Gastroesophageal sphincter (tissue), 4 donors: ENCODE data around the gene RUFY4. TPM values are rescaled to one million over a fixed set of nuclear protein-coding genes. Genes with fewer than 3 reads are reported as not detected.

Experiments used
- ATAC-seq: fragments of 150-250 bp; one replicate; pipeline ENCODE4 v1.9.1; 2016; ENCODE audit warnings: mild to moderate bottlenecking, moderate library complexity
- H3K27ac ChIP-seq, 4 donors: fragments of 200-600 bp; sonication (generic) in 3 of 4; 1 replicate in 3 of 4; 2 replicates in 1 of 4; pipeline ENCODE4 v1.5.1; 2016 to 2019
- H3K27me3 ChIP-seq: fragments of 200-600 bp; sonication (generic); one replicate; pipeline ENCODE4 v1.5.1; 2019
- H3K36me3 ChIP-seq, 2 donors: fragments of 200-600 bp; sonication (generic); one replicate each; pipeline ENCODE4 v1.5.1; 2019; ENCODE audit warnings: control low read depth in 1 of 2
- H3K4me1 ChIP-seq, 3 donors: fragments of 200-600 bp; sonication (generic); 1 replicate in 2 of 3; 2 replicates in 1 of 3; pipeline ENCODE4 v1.5.1; 2016 to 2019; ENCODE audit warnings: control low read depth in 2 of 3
- H3K4me3 ChIP-seq, 2 donors: fragments of 200-600 bp; sonication (generic); one replicate each; pipeline ENCODE4 v1.5.1; 2019; ENCODE audit warnings: mild to moderate bottlenecking in 1 of 2, moderate library complexity in 1 of 2
- H3K9me3 ChIP-seq, 3 donors: fragments of 200-600 bp; sonication (generic); one replicate each; pipeline ENCODE4 v1.5.1; 2017 to 2019; ENCODE audit warnings: control low read depth in 2 of 3
- CTCF ChIP-seq, 4 experiments: fragments of 200-600 bp in 2 of 4; fragments of 450-650 bp in 2 of 4; sonication (generic) in 1 of 4; IDR thresholded peaks; one replicate each; pipeline ENCODE4 v1.5.1; 2017 to 2019; ENCODE audit warnings: antibody characterized with exemption in 4 of 4, mild to moderate bottlenecking in 2 of 4, moderate library complexity in 2 of 4
- EP300 ChIP-seq: sonication (generic); formaldehyde crosslinking; IDR thresholded peaks from one replicate; pipeline ENCODE4 v1.6.1; 2017; ENCODE audit warnings: antibody characterized with exemption, mild to moderate bottlenecking
- POLR2A ChIP-seq, 2 donors: fragments of 450-650 bp; IDR thresholded peaks; one replicate each; pipeline ENCODE4 v1.6.1; 2017; ENCODE audit warnings: antibody characterized with exemption in 2 of 2, mild to moderate bottlenecking in 2 of 2, moderate library complexity in 1 of 2
- POLR2AphosphoS5 ChIP-seq: sonication (generic); formaldehyde crosslinking; IDR thresholded peaks from one replicate; pipeline ENCODE4 v1.6.1; 2017; ENCODE audit warnings: antibody characterized with exemption
- WGBS, 2 donors: methylation state at CpG; one replicate each; pipeline ENCODE4 v1.1.5; 2018; ENCODE audit warnings: low coverage in 1 of 2; 5-methylcytosine and 5-hydroxymethylcytosine counted together
- total RNA-seq, 4 donors: library from RNA; depleted of rRNA; stranded (reverse); fragments of >200 nt; gene quantifications; one replicate each; pipeline ENCODE4 v1.1.0, GENCODE V29; 2016

RUFY4 gene
- total RNA-seq, 4 donors from 2014 or later = not detected

DNA sequence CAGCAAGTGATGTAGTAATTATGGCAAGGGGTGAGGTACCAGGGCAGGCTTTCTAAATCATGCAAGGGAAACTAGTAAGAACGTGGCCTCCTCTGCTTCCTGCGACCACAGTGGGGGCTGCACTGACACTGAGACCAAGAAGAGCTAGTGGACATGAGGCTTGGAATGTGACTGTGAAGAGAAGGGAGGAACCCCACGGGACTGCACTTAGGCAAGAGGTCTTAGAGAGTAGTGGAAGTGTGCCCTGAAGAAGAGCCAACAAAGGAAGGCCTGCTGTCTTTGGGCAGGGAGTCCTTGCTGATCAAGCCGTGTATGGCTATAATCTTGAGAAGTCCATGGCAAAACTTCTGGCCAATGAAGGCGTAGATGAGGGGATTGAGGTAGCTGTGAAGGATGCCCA, 8.9 kb upstream of the RUFY4 start:
- no peak for ATAC-seq
- TF ChIP-seq EP300 (no peak), CTCF (IDR thresholded peaks at IDR 0.05) (no peak), POLR2AphosphoS5 (no peak), POLR2A (IDR thresholded peaks at IDR 0.05) (no peak)

GRCh38 chr2:218060950-218061660, 7.9 kb upstream of the RUFY4 start:
- 90 to 96% methylated on average over 4 to 6 of the region's 7 CpGs for WGBS, 2 donors
- no peaks in the 10 kb centered on the region for H3K36me3 ChIP-seq
- no peak for TF ChIP-seq CTCF (IDR thresholded peaks at IDR 0.05)
- no peak for TF ChIP-seq POLR2AphosphoS5
- TF ChIP-seq EP300 = no peak
- TF ChIP-seq POLR2A (IDR thresholded peaks at IDR 0.05) = no peak
- peaks cover 16% of the 10 kb centered on the region for H3K27me3 ChIP-seq
- H3K9me3 ChIP-seq = no peaks in the 10 kb centered on the region
- no peak for ATAC-seq
- no peaks in the 10 kb centered on the region for H3K4me1 ChIP-seq
- H3K27ac ChIP-seq = no peak overlapping the region
- no peak overlapping the region for H3K4me3 ChIP-seq

More for the DNA sequence above, 8.9 kb upstream of the RUFY4 start:
- H3K27me3 ChIP-seq = peaks cover 16% of the 10 kb centered on the region
- H3K4me1 ChIP-seq = no peaks in the 10 kb centered on the region
- no peaks in the 10 kb centered on the region for H3K36me3 ChIP-seq
- WGBS, 2 donors = 53 to 79% methylated on average over 3 of the region's 5 CpGs
- no peak overlapping the region for H3K4me3 ChIP-seq
- H3K9me3 ChIP-seq = no peaks in the 10 kb centered on the region
- H3K27ac ChIP-seq = no peak overlapping the region

GRCh38 chr2:218063486-218063885, 5.6 kb upstream of the RUFY4 start:
- peaks cover 31% of the 10 kb centered on the region for H3K27me3 ChIP-seq
- H3K27ac ChIP-seq = no peak overlapping the region
- H3K9me3 ChIP-seq = no peaks in the 10 kb centered on the region
- no peak for ATAC-seq
- no peak for TF ChIP-seq POLR2A (IDR thresholded peaks at IDR 0.05)
- TF ChIP-seq POLR2AphosphoS5 = no peak
- no peak for TF ChIP-seq CTCF (IDR thresholded peaks at IDR 0.05)
- no peak for TF ChIP-seq EP300
- 80 to 95% methylated on average over 4 to 5 of the region's 5 CpGs for WGBS, 2 donors
- H3K4me1 ChIP-seq = peaks cover 0 to 1% (median under 1%) of the 10 kb centered on the region in 3 donors
- no peak overlapping the region for H3K4me3 ChIP-seq
- H3K36me3 ChIP-seq = no peaks in the 10 kb centered on the region

DNA sequence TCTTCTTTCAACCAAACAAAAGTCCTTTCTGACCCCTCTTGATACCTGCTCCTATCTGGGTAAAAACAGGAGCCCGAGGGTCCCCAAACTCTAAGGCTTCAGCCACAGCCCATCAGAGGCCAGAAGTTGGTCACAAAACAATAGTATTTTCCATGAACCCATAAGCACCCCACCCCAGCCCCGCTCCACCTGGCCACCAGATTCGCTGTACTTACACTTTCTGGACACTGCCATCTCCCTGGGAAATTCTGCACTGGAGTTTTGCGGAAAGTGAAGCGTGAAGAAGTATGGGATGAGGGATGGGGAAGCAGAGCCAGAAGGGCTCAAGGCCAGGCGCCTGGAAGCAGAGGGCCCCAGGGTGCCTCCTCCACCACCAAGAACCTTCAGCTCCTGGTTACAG, 5.2 kb upstream of the RUFY4 start:
- H3K9me3 ChIP-seq = no peaks in the 10 kb centered on the region
- H3K27ac ChIP-seq = no peak overlapping the region
- H3K4me3 ChIP-seq = no peak overlapping the region
- peaks cover 34% of the 10 kb centered on the region for H3K27me3 ChIP-seq
- peaks cover 0 to 6% (median 2%) of the 10 kb centered on the region in 3 donors for H3K4me1 ChIP-seq
- no peak for ATAC-seq
- WGBS, 2 donors = 96% methylated on average over 3 of the region's 6 CpGs; no CpG with 5 or more reads in 1 of the 2 donors
- TF ChIP-seq POLR2AphosphoS5 = no peak
- TF ChIP-seq POLR2A (IDR thresholded peaks at IDR 0.05) = no peak
- TF ChIP-seq EP300 = no peak
- no peak for TF ChIP-seq CTCF (IDR thresholded peaks at IDR 0.05)
- no peaks in the 10 kb centered on the region for H3K36me3 ChIP-seq
